Measurements from ENCODE around the gene TBL3.
"Not testable (repeated sequence)": the region's sequence is repeated elsewhere in the genome, so short reads cannot be mapped to it uniquely, and the experiment has no call there.

TBL3 gene

GRCh38 chr16:1999866-2000514 is 28.1 kb downstream of the TBL3 start:
- DNase-seq (ENCODE audit: low read depth): no peak

DNA sequence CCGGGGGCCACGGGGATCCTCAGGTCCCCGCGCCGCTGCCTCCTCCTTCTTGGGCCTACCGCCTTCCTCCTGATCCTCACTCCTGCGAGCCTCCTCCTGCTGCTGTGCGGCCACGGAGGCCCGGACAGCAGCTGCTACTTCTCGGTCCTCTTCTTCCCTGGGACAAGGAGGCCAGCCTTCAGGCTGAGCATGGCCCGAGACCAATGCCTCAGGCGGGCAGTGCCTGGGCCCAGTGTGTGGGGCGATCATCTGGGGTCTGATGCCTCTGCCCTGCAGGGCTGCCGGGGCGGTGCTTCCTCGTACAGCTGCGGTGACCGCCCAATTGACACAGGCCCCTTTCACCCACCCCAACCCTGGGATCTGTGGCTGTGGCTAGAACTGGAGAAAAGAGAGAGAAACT is 29.2 kb downstream of the TBL3 start:
- DNase-seq (ENCODE audit: low read depth): no peak

DNA sequence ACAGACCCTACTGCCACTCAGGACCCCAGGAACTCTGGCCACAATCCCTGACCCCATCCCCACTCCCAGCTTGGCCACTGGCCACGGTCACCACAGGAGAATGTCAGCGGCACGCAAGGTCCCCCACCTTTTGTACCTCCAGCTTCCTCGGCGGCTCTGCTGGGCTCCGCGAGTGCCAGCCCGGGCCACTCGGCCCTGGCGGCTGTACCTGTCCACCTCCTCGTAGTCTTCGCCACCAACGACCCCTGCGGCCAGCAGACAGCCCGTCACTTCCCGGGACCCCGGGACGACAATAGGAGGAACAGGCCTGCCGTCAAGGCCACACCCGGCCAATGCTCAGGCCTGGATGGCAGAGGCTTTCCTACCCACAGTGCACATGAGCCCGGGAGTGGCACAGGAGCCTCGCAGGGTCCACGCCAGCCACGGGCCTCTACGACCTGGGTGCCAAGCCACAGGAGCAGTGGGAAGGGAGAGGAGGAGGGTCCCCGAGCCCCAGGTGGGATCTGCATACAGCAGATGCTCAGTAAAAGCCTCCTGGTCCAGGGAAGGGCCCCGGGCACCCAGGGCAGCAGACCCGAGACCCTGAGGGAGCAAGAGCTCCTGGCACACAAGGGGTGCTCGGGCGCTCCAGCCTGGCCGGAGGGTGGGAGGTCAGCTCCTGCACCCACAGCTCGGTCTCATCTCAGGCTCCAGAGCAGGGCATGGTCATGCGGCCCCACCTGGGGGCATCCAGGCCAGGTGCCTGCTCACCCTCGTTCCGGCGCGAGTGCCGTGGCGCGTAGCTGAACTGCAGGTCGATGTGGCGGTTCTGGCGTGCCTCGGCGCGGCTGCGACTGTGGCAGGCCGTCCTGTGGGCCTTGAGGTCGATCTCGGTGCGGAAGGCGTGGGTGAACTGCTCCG is 29.9 kb downstream of the TBL3 start:
- no peak for DNase-seq (ENCODE audit: low read depth)

DNA sequence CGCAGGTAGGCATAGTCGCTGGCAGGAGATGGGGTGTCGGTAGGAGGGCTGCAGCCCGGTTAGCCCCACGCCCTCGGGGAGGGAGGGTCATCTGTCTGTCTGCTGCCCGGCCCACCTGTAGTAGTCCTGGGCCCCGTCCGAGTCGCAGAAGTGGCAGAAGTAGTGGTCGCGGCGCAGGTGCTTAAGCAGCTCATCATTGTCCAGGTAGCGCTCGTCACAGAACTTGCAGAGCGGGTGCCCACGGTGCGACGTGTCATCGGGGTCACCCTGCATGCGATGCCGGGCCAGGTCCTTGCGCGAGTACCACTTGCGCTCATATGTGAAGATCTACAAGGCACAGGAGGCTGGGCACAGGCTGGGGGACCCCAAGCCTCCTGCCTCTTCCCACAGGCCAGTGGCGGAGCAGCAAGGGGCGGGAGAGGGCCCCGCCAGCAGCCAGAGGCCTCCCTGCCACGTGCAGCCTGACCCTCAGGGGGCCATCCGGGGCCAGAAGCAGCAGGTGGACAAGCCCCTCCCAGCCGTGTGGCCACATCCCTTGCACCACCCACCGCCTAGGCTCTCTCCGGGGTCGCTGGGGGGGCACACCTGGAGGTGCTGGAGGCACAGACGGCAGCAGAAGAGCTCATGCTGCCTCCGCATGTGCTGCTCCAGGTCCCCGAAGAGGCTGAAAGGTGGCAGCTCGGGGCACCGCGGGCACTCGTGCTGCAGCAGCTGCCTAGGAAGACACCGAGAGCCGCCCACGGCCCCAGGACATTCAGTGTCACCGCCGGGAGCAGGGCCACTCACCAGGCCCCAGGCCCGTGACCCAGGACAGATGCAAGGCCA is 30.8 kb downstream of the TBL3 start:
- DNase-seq (ENCODE audit: low read depth): no peak

DNA sequence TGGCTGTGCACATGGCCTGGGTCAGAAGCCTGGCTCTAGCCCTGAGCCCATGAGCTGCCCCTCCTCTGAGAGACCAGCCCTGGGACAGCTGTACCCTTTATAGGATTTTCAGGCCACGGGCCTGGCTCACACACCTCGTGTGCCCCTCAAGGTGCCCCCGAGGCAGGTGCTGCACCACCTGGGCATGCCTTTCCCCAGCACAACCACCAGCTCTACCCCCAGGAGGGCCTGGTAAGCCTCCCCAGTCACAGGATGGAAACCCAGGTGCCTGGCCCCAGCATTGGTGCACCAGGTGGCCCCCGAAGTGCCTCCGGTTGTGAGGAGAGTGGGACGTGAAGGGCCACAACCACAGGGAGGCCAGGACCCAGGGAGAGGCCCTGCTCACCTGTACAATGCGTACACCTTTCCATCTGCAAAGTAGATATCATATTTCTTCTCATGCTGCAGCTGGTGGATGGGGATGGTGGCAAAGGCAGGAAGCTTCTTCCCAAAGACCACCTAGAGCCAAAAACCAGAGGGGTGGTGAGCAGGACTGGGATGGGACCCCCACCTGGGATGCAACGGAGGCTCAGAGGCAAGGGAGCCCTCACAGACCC is 31.5 kb downstream of the TBL3 start:
- DNase-seq (ENCODE audit: low read depth): no peak

DNA sequence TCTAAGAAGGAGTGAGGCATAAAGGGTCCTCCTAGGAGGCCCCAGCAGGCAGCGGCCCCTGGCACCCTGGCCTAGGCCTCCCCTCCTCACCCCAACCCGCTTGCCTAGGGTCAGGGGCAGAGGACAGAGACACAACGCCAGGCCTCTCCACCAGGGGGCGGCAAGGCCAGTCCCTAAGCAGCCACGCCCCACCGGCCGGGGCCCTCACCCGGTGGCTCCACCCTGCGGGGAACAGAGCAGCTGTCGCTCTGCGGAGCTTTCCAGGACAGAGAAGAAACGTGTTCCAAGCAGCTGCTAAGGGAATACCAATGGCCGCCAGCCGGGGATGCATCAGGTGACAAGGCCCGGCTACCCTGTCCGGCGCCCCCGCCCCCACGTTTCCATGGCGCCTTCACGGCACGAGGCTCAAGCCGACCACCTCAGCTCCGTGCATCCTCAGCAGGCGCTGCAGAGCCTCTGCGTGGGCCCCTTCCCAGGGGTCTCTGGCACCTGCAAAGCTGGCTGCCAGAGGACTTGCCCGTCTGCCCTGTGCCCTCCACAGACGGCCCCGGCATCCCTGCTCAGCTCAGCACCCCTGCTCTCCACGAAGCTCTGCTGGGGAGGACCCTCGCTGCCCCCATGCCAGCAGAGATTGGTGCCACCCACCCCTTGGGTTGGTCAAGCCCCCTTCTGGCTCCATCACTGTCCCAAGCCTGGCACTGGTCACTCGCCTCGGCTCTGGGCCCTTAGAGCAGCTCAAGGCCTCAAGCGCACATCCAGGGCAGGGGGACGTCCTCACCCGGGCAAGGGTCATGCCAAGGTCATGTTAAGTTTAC is 32.2 kb downstream of the TBL3 start:
- DNase-seq (ENCODE audit: low read depth): peak; percentile 65

GRCh38 chr16:2004795-2005517 is 33.1 kb downstream of the TBL3 start:
- no peak for DNase-seq (ENCODE audit: low read depth)

GRCh38 chr16:2005646-2006045 is 33.8 kb downstream of the TBL3 start:
- DNase-seq (ENCODE audit: low read depth): no peak

DNA sequence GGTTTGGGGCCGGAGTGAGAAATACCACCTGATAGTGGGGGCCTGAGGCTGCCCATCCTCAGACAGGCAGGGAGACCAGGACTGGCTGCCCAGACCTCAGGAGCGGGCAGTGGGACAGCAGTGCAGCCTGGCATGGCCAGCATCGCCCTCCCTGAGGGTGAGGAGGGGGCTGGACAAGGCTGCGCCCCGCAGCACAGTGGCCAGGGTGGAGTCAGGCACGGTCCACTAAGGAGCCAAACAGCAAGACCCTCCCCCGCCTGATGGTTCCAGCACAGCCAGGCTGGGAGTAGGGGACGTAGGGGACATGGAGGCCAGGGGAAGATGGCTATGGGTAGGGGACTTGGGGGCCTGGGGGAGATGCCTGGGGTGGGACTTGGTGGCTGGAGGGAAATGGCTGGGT is 34.5 kb downstream of the TBL3 start:
- no peak for DNase-seq (ENCODE audit: low read depth)

- DNase-seq (ENCODE audit: low read depth): no peak
Observed at GRCh38 chr16:2007081-2007836, 35.4 kb downstream of the TBL3 start.

DNA sequence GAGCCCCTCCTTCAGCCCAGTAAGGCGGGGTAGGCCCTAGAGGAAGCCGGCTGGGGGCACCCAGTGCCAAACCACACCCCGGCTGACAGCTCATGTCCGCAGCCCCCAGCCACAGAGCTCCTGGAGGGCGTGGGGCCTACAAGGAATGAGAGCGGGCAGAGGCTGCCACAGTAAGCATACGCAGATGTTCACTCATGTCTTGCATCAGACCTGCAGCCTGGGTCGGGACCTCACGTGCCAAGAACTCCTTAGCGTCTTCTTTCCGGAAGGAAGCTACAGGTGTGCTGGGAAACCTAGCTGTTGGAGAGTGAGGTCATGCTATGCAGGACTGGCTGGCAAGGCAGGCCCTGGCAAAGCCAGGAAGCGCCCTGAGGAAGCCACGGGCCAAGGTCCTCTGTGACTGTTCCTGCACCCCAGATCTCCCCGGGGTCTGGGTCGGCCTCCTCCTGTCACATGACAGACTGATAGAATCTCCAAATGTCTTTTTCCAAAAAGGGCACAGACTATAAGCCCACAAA is 36.2 kb downstream of the TBL3 start:
- no peak for DNase-seq (ENCODE audit: low read depth)

DNA sequence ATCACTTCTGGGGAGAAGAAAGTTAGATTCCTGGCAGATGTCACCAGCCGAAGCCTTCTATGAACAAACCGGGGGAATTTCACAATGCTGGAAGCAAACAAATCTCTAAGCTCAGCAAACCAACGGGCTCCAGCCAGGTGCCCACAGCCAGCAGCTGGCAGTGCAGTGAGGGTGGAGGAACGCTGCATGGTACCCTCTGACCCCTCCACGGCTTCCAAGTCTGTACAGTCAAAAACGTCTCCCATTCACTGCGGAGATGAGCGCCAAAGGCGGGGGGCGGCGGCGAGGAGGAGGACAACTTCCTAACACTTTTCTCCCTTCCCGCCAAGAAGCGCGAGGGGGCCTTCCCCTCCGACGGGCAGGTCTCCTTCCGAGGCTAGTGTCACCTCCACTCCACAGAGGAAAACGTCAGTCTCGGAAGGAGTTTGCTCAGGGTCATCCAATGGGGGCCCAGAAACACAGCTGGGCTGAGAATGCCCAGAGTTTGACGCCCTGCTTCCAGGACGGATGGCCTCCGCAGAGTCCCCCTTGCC is 36.8 kb downstream of the TBL3 start:
- no peak for DNase-seq (ENCODE audit: low read depth)

DNA sequence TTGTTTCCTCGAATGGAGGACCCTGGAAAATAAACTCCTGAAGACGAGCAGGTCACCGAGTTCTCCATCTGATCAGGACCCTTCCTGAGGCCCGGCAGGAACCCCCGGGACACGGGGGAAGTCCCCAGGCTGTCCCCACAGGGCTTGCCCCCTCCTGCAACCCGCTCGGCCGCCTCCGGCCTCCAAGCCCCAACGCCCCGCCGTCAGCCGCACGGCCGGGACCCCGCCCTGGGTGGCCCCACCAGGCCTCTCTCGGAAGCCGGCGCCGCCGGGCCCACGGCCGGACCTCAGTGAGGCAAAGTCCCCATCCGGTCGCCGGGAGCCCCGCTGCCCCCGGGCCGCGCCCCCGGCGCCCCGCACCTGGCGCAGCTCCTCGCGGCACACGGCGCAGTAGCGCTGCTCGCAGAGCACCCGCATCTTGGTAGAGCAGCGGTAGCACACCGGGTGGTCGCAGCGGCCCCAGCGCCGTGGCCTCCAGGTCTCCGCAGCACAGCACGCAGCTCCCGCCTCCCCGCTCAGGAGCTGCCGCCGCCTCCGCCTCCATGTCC is 37.4 kb downstream of the TBL3 start:
- DNase-seq (ENCODE audit: low read depth): no peak

GRCh38 chr16:2009791-2010510 is 38.1 kb downstream of the TBL3 start, which contains the start of gene ZNF598:
Gene ZNF598 (minus strand): TSS chr16:2009821.
- peak; percentile 73 for DNase-seq (ENCODE audit: low read depth)

GRCh38 chr16:2011726-2012125 is 39.9 kb downstream of the TBL3 start:
- not testable (repeated sequence) for DNase-seq (ENCODE audit: low read depth)

- DNase-seq (ENCODE audit: low read depth): no peak
Observed at GRCh38 chr16:2013527-2013926, 41.7 kb downstream of the TBL3 start.

DNA sequence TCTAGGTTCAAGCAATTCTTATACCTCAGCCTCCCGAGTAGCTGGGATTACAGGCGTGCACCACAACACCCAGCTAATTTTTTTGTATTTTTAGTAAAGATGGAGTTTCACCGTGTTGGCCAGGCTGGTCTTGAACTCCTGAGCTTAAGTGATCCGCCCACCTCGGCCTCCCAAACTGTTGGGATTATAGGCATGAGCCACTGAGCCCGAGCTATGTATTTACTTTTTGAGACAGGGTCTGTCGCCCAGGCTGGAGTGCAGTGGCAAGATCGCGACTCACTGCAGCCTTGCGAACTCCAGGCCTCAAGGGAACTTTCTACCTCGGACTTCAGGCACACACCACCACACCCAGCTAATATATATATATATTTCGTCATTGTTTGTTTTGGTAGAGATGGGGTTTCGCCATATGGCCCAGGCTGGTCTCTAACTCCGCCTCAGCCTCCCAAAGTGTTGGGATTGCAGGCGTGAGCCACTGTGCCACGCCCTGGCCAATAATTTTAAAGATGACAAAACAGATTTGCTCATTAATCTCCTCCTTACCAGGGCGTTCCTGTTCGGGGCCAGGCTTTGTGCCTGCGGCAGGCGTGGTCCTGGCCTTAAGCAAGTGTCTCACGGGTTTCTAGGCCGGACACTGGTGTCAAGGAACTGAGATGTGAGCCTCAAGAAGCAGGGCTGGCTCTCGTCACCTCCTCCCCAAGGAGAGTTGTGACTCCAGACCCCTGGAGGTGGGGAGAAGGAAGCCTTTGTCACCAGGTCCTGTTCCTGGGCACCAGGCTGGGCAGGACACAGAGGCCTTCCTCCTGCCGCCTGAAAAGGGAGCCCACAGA is 43.5 kb downstream of the TBL3 start:
- DNase-seq (ENCODE audit: low read depth): no peak

DNA sequence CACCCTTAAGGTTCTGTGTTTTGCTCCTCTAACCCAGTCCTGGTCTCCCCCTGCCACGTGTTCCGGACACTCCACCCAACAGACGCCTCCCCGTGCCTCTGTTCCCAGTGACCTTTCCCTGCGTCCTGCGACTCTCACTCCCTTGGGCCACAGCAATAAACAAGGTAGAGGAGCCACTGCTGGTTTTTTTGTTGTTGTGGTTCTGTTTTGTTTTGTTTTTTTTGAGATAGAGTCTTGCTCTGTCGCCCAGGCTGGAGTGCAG is 44.0 kb downstream of the TBL3 start:
- no peak for DNase-seq (ENCODE audit: low read depth)

Measured in stimulated activated CD8-positive, alpha-beta memory T cell treated with anti-CD3 and anti-CD28 coated beads, Interleukin-12 subunit alpha, Interleukin-12 subunit beta, amount 100 ng/mL, for 4 hours (primary cell).